Central memory CD4-positive, alpha-beta T cell (primary cell): ENCODE results near the gene ZGLP1.

ENCODE experiments used
- DNase-seq: peaks from one replicate; pipeline ENCODE4 v3.0.0; 2022

ZGLP1 gene

DNA sequence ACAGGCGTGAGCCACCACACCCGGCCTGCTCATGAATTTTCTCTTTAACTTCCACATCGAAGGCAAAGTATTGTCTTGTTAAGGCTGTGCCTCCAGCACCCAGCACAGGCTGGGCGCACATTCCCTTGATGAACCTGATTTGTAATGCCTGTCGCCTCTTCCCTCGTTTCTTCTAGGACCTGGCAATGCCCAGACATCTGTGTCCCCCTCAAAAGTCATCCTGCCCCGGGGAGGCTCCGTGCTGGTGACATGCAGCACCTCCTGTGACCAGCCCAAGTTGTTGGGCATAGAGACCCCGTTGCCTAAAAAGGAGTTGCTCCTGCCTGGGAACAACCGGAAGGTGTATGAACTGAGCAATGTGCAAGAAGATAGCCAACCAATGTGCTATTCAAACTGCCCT, 35.0 kb downstream of the ZGLP1 start:
- DNase-seq: no peak

- no peak for DNase-seq
Observed at GRCh38 chr19:10271543-10272086, 38.0 kb downstream of the ZGLP1 start.

DNA sequence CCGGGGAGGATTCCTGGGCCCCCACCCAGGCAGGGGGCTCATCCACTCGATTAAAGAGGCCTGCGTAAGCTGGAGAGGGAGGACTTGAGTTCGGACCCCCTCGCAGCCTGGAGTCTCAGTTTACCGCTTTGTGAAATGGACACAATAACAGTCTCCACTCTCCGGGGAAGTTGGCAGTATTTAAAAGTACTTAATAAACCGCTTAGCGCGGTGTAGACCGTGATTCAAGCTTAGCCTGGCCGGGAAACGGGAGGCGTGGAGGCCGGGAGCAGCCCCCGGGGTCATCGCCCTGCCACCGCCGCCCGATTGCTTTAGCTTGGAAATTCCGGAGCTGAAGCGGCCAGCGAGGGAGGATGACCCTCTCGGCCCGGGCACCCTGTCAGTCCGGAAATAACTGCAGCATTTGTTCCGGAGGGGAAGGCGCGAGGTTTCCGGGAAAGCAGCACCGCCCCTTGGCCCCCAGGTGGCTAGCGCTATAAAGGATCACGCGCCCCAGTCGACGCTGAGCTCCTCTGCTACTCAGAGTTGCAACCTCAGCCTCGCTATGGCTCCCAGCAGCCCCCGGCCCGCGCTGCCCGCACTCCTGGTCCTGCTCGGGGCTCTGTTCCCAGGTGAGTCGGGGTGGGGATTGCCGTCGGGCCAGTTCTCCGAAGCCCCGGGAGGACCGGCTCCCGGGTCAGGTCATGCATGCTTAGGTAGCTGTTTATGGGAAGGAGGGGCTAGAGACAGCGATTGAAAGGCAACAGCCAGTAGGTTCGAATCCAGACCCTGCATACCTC, 38.8 kb downstream of the ZGLP1 start, which contains the start of gene ICAM1:
ICAM1 (plus strand) TSS at position 505 of the 779 bp plus-strand sequence; CDS start at position 545, 40 bp downstream.
- DNase-seq: peak; percentile 70

- DNase-seq: peak; percentile 68
Observed at GRCh38 chr19:10270180-10270615, 39.4 kb downstream of the ZGLP1 start.

GRCh38 chr19:10269333-10270179, 40.1 kb downstream of the ZGLP1 start:
- peak; percentile 81 for DNase-seq

DNA sequence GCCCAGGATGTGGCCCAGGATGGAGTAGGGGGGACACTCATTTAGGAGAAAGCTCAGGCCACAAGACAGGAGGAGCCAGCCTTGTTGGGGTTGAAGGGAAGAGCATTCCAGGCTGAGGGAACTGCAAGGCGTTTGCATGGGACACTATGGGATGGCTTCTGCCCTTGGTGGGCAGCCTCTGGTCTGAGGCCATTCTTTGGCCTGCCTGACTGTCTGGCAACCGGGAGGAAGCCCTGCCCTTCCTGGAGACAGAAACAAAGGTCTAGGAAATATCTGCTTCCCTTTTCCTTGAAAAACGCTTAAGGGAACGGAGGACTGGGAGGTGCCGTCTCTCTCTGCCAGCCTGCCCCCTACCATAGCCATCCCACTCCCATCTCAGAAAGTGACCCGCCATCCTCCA, 41.5 kb downstream of the ZGLP1 start:
- DNase-seq: no peak

- no peak for DNase-seq
Observed at GRCh38 chr19:10266706-10267105, 42.9 kb downstream of the ZGLP1 start.

DNA sequence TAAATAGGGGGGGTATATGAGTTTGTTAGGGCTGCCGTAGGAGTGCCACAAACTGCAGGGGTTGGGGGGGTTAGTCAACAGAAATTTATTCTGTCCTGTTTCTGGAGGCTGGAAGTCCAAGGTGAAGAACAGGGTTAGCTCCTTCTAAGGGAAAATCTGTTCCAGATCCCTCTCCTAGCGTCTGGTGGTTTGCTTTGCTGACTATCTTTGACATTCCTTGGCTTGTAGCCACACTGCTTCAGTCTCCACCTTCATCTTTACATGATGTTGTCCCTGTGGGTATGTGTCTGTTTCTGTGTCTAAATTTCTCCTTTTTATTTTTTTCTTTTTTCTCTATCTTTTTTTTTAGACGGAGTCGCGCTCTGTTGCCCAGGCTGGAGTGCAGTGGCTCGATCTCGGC, 46.8 kb downstream of the ZGLP1 start:
- DNase-seq: no peak

- no peak for DNase-seq
Observed at GRCh38 chr19:10260141-10260584, 49.5 kb downstream of the ZGLP1 start.

GRCh38 chr19:10259162-10259905, 50.3 kb downstream of the ZGLP1 start:
- DNase-seq: peak; percentile 82

DNA sequence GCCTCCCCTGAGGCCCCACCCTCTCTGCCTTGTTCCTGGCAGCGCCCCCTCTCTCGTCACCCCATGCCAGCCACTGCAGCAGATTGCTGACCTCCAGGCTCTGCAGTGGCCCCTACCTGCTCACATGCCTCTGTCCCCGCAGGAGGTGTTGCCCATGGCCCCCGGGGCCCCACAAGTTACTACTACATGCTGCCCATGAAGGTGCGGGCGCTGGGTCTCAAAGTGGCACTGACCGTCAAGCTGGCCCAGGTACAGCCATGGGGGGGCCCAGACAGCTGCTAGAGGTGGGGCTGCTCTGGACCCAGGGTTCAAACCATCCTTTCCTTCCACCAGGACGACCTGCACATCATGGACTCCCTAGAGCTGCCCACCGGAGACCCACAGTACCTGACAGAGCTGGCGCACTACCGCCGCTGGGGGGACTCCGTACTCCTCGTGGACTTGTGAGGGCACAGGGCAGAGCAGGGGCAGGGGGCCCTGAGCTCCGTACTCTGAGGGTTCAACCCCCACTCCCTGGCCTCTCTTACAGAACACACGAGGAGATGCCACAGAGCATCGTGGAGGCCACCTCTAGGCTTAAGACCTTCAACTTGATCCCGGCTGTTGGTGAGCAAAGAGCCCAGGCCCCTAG, 51.4 kb downstream of the ZGLP1 start:
- no peak for DNase-seq

DNA sequence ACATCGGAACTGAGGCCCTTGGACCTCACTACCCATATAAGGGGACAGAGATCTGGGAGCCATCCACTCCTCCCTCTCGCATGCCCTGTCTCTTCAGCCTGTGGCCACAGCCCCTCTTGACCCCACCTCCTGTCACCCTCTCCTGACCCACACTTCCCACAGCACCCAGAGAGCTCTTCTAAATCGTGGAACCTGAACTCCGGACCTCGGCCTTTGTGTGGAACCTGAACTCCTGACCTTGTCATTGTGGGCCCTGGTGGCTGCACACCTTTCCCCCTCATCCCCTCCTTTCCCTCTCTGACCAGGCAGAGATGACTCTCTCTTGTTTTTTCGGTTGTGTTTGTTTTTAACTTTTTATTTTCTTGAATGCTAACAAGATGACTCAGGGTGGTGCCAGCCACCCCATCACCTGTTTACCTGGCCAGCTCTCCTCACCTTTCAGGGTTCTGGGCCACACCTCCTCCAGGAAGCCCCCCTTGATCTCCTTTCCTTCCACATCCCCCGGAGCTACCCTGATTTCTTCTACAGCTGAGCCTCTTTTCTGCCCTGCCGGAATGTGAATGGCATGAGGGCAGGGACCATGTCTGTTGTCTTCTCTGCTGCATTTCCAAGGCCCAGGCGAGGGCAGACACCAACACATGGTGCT, 52.5 kb downstream of the ZGLP1 start:
- DNase-seq: no peak

- no peak for DNase-seq
Observed at GRCh38 chr19:10256551-10256950, 53.1 kb downstream of the ZGLP1 start.

DNA sequence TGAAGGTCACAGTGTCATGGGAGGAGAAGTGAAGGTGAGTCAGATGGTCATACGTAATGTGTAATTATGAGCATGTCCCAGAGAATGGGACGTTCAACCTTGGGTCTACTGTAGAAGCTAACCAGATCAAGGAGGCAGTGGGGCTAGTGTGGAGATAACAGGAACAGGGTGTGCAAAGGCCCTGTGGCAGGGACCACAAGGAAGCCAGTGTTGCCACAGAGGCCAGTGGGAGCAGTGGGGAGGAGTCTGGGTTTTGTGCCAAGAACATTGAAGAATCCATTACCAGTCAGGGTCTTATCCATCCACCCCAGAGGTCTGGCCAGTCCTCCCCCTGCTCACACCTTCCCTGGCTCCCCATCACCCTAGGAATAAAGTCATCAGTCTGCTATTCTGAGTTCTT, 54.3 kb downstream of the ZGLP1 start:
- DNase-seq: no peak
